Activated naive CD4-positive, alpha-beta T cell treated with Interleukin-2 at 50 U/mL for 16 hours (primary cell): Measurements from ENCODE around the gene CCDC77.

Source experiments
- DNase-seq: peaks from one replicate; pipeline ENCODE4 v3.0.0-alpha.2; 2020

The CCDC77 gene

DNA sequence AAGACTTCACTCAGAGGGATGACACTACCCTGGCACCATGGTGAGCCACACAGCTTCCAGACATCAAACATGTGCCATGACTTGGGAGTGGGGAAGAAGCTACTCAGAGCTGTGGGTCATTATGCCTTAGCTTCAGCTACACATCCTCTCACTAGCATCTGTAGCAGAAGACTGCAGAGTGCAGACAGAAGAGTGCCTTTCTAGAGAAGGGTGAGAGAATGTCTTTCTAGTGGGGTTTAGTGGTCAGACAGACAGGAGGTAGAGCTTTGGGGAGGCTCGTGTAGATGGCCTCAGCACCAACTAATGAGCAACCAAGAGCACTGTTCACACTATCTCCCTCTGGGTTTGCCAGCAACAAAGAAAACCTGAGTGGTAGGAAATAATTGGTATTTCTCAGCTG is 53.4 kb downstream of the CCDC77 start:
- no peak for DNase-seq

DNA sequence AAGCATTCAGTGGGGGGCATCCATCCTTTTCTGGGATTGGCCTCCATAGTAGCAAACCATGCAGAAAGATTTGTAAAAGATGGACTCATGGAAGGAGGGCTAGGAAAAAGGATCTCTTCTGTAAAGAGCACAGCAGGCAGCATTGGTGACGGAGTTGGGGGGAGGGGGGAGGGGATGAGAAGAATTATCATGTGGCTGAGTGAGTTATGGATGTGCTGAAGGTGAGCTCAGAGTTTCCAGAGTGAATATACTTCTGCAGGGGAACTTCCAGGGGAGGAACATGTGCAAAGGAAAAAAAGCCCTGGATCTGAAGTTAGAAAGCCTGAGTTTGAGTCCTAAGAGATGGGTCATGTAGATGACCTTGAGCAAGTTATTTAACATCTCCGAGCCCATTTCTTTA is 54.4 kb downstream of the CCDC77 start:
- no peak for DNase-seq

DNA sequence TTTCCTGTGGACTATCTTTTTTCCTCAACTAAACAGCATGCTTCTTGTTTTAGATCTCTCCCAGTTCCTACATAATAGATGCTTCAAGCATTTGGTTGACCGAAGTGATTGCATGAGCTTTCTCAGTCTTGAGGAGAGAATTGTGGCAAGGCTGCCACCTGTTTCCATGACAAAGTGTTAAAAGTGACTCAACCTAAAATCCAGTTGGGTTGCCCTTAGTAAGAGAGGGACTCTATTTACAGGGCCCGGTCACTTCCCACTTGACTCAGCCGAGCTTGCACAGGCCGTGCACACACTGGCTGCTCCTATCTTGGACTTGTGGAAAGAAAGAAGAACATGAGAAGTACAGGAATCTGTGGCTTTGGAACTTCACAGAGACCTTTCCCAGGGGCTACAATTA is 56.2 kb downstream of the CCDC77 start:
- DNase-seq = no peak

DNA sequence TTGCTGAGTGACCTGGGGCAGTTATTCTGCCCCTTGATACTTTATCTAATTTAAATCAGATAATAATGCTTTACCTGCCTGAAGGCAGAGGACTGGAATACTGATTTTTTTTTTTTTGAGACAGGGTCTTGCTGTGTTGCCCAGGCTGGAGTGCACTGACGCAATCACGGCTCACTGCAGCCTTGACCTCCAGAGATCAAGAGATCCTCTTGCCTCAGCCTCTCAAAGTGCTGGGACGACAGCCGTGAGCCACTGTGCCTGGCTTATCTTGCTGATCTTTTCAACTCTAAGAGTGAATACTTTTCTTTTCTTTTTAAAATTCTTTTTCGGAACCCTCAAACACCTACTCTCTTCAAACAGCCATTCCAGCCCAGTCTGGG is 57.6 kb downstream of the CCDC77 start:
- DNase-seq = no peak

DNA sequence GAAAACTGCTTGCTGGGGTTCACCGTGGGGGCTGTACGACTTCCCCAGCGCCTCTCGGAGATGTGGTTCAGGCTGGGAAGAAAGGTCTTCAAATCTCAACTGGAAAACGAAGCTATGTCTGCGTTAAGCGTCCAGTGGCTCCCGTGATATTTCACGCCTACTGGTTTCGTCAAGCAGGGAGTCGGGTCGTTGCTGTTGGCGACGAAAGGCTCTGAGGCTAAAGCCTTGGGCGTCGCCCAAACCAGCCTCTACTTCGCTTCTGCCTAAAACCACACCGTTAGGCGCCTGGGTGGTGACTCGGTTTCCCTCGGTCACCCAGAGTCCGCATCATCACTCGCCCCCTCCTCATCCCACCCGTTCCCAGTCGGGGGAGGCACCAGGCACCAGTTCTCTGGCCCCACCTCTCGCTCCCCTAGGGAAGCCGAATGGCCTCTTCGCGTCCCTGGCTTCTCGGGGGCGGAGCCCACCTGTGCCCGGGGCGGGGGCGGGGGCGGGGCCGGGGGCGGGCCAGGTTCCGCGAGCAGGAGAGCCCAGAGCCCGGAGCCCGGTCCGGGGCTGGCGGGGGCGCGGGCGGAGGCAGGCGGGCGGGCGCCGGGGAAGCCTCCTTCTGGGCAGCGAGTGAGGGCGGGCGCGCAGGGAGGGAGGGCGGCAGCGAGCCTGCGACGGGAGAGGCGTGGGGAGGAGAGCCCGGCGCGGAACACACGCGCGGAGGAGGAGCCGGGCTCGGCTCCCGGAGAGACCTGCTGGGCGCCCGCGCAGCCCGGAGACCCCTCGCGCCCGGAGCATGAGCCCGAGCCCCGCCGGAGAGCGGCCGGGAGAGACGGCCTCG is 58.2 kb downstream of the CCDC77 start, which contains the start of gene B4GALNT3:
TSS of gene B4GALNT3 (plus strand) at position 510 of the 829 bp plus-strand sequence. CDS start 438 bp downstream, outside the sequence.
- peak; percentile 46 for DNase-seq

DNA sequence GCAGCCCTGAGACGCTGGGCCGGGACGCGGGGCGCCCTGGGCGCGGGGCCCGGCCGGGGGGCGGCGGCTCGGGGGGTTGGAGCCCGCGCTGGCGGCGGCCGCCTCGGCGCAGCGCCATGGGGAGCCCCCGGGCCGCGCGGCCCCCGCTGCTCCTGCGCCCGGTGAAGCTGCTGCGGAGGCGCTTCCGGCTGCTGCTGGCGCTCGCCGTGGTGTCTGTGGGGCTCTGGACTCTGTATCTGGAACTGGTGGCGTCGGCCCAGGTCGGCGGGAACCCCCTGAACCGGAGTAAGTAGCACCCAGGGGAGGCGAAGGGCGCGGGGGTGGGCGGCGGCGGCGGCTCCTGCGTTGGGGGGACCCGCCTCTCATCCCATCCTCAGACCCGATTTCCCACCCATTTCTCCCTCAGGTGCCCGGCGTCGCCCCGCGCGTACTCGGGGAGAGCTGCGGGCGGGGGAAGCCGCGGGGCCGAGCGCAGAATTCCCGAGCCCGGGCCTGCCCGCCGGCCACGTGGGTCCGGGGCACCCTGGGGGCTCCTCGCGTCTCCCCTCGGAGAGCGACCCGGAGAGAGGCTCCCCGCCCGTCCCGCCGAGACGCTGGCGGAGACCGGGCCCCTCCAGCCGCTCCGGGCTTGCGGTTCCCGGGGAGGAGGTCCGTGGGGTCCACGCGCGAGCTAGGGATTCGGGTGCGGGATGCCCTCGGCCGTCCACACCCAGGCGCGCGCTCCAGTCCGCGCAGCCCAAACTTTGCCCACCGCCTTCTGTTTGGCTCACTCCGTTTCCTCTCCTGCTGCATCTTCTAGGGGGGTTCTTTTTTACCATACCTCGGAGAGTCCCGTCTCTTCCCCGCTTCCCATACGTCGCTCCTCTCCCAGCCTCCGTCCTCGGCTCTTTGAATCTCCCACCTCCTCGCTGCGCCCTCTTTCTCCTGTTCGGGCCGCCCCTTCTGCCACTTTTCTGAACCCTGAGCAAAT is 59.1 kb downstream of the CCDC77 start:
- peak; percentile 47 for DNase-seq

DNA sequence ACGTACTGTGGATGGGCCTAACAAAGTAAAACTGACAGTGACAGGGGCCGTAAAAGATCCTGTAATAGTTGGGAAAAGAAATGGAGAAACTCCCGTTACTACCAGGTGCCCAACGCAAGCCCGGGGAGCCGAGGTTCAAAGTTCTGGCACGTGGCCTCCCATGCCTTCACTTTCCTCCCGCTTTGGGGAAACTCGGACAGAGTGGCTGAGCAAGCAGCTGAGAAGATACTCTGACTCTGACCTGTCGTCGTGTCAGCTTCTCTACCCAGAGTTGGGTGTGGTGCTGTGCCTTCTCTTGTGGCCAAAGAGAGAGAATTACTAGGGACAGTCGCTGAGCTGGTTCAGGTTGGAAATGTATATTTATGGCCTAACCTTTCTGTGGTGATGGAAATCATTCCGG is 60.0 kb downstream of the CCDC77 start:
- no peak for DNase-seq

DNA sequence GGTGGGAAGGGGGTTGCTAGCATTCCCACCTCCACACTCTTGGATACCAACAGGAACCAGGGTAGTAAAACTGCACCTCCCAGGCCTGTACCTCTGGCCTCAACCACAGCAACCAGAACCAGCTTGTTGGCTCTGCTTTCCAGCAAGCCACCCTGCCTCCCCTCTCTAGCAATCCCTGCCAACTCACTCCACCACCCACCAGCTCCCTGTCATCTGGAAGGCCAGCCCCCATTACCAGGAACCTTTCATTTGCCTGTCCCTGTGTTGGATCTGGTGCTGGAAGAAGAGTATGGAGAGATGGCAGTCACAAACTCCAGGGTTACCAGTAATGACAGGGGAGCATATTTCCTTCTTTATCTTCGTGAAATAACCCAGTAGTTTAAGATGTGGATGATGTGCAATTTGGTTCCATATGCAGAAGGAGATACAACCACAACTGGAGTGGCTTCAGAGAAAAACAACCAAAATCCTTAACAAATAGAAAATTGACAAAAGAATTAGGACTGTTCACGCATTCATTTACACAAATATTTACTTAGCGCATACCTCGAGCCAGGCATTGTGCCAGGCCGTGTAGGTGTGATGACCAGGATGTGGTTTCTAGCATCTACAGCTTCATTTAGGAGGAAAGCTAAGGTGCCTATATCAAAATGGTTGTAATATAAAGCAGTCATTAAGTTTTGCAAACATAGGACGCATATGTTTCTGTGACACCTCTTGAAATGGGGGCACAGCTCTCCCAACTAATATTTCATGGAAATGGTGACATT is 61.7 kb downstream of the CCDC77 start:
- no peak for DNase-seq

DNA sequence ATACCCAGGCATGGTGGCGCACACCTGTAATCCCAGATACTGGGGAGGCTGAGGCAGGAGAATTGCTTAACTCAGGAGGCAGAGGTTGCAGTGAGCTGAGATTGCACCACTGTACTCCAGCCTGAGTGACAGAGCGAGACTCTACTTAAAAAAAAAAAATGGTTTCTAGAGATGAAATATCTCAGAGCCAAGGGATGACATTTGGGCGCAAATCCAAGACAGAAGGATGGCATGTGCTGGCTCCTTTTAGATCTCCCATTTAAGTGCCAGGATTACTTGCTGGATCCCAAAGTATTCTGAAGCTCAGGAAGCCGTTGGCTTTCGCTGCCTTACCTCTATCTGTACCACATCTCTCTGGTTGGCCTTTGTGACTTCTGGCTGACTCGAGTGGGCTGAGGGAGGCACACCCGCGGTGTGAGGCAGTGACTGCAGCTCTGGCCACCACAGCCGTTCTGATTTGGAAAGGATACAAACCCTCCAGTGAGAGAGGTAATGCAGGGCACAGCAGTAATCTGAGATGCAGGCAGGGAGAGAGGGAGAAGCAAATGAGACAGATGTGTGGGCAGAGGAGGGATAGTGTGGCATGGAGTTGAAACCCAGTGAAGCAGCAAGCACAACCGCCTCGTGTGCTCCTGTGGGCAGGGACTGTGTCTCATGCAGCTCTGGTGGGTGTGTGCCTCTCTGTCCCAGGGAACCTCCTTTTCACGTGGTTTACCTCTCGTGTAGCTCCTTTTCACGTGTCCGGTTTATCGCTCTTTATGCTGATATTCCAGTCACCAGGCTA is 63.2 kb downstream of the CCDC77 start:
- DNase-seq = no peak

DNA sequence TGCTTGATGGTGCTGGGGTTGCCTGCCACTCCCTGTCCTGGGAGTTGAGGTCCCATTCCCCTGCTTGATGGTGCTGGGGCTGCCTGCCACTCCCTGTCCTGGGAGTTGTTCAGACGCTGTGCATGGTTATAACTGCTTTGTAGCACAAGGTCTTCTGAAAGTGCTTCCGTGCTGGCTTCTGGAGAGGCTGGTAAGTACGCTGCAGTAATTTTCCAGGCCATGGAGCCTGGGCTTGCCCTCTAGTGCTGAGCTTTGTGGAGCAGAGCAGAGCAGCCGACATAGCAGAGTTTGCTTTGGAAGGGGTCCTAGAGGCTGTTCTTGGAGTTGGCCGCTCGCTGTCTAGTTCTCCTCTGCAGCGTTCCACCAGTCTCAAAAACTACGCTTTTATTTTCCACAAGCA is 64.6 kb downstream of the CCDC77 start:
- DNase-seq = no peak

DNA sequence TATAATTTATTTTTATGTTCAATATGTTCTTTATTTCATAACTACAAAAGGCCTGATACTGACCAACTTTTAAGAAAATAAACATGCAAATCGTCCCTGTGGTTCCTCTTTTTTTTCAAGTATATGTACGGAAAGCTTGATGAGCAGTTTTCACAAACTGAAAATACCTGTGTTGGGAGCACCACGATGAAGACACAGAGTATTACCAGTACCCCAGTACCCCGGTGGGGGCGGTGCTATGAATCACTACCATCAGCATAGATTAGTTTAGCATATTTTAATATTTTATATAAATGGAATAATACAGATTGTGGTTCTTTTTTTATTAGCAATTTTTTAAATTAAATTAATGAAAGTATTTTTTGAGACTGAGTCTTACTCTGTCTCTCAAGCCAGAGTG is 65.3 kb downstream of the CCDC77 start:
- DNase-seq = no peak

DNA sequence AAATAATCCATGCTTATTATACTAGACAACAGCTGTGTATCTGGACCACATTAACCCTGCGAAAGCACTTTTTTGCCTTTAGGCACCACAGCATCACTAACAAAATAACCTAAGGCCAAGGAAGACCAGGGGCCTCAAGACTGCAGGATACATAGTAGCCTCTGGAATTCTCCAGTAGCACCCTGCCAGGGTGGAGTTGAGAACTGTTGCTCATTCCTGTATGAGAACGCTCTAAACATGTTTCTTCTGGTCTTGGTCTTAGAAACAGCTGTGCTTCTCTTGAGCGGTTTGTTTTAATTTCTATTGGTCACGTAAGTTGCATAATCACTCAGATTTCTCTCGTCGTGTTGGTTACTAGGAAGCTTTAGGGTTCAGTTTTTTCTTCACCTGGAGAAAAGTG is 66.1 kb downstream of the CCDC77 start:
- DNase-seq = no peak

DNA sequence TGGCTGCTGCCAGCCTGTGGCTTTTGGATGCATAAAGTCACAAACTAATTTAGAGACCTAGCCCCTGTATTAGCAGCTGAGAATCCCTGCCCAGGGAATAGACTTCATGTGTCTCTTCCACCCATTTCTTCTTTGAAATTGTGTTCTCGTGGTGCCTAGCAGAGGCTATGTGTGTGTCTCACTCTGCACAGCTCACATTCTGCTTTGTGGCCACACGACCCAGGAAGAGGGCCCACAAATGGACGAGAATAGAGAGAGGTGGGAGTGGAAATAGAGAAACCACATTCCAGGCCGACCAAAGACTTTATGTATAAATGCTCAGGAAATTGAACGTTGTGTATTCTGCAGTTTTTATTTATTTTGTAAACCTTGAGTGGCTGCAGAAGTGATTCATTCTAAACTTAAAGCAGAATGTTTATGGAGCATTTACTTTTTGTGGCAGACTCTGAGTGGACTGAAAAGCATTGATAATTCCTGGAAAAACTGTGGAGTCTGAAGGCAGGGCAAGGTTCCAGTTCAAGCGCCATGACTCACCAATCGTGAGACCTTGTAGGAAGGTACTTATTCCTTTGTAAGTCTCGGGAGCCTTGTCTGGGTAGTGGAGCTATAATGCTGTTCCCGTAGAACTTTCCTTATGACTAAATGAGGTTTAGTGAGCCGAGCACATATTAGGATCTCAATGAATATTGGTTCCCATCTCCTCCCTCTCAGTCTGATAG is 67.4 kb downstream of the CCDC77 start:
- no peak for DNase-seq

DNA sequence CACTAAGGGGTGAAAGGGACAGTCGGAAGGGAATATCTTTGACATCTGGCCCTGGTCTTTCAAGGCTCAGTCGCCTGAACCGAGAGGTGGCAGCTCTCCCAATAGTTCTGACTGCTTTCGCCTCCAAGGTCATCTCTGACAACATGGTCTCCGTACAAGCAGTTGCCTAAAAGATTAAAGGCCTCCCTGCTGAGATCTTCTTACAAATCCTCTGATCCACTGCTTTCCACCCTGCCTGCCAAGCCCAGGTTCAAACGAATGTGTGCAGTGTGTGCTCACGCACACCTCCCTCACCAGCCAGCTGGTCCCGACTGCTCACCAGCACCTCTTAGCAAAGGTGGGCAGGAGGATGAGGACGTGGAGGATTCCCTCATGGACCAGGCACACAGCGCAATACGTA is 68.7 kb downstream of the CCDC77 start:
- no peak for DNase-seq

DNA sequence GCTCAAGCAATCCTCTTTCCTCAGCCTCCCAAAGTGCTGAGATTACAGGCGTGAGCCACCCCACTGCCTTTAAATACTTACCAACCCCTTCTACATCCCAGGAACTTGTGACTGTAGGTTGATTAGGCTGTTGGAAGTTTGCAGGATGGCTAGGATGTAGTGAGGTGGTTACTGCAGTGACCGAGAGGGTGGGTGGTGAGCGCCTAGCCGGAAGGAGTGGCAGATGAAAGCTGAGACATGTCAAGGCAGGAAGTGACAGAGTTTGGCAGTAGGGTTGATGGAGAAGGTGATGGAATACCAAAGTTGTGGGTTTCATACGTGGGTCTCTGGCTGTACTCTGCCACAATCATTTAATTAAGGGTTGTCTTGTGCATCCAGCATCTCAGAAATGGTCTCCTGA is 71.8 kb downstream of the CCDC77 start:
- DNase-seq = no peak

DNA sequence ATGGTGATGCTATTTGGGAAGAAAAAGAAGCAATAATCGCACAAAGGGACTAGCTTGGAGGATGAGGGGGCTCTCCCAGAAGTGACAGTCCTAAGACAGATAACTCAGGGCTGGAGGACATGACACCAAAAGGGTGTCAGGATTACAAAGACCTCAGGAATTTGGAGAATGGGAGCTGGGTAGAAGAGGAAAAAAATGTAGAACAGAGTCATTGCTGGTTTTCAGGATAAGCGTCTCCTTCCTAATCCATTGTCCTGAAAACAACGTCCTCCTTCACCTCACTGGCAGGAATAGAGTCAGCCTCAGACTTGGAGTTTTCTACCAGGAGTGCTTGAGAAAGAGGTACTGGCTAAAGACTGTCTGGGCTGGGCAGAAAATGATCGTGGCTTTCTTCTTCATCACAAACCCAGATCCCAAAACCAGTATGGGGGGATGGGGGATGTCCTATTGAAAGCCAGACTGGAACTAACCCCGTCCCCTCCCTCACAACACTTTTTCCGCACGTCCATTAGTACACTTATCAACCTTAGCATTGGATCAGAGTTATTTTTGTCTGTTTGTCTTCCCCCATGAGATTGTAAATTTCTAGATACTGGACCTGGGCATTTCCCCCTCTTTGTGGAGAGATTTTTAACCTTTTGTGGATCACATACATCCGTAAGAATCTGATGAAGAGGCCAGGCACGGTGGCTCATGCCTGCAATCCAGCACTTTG is 72.6 kb downstream of the CCDC77 start:
- no peak for DNase-seq

DNA sequence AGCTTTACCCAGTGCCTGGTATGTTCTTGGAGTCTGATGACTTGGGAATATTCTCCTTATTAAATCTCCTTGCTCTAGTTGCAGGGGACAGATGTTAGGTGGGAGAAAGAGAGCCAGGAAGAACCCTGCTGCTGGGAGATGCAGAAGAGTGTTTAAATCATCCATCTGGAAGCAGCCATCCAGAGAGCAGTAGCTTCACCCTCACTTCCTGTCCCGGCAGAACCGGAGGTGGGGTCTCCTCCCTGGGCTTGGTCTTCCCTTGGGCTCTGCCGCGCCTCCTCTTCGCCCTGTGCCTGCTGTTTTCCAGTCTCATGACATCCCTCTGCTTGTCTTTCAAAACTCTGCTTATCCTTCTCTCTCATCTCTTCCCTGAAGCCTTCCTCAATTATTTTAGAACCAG is 73.8 kb downstream of the CCDC77 start:
- no peak for DNase-seq

DNA sequence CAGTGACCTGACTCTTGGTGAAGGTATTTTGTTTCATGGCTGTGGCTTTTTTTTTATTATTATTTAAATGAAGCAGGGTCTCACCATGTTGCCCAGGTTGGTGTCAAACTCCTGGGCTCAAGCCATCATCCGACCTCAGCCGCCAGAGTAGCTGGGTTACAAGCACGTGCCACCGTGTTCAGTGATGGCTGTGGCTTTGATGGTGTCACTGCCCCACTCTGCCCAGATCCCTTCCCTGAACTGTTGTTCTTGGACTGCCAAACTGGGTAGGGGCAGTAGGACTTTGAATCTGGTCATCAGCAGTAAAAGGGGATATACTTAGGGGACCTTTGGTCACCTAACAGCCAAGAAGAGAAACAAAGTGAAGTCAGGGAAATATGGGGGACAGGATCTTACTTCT is 77.7 kb downstream of the CCDC77 start:
- DNase-seq = no peak

DNA sequence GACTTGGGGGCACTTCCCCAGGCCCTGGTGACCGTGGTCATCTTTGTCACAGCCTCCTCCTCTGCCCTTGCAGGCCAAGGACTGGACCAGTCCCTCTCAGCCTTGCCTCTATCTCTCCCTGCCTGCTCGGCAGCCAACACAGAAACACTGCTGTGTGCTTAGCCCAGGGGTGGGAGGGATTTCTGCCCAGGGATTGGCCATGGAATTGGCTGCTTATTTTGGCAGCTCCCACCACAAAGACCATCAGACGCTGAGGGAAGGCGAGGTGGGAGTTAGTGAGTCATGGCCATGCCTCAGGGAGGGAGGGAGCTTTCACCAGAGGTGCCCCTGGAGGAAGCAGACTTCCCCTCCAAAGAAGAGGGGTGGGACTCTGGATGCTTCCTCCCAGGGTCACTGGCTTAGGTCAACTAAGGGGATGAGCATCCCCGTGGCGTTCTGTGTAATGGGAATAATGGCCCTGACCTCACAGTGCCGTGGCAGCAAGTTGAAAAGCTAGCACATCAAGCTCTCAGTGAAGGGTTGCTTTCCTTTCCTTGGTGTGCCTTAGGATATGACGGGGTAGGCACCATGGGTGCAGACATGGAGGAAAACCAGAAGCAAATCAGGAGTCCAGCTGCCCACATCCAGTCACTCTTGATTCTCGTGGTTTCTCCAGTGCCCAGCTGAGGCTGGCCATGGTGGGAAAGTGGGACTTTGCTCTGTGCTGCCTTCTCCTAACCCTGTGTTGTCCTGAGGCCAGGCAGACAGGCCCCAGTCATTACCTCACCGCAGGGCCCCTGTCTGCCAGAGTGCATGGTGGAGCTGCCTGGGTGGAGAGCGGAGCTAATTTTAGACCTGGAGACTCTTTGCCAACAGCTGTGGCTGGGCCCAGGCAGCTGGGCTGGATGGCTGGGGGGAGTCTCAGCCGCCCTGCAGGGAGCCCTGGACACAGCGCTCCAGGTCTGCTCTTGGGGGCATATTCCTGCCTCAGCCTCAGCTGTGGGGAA is 79.7 kb downstream of the CCDC77 start:
- no peak for DNase-seq

DNA sequence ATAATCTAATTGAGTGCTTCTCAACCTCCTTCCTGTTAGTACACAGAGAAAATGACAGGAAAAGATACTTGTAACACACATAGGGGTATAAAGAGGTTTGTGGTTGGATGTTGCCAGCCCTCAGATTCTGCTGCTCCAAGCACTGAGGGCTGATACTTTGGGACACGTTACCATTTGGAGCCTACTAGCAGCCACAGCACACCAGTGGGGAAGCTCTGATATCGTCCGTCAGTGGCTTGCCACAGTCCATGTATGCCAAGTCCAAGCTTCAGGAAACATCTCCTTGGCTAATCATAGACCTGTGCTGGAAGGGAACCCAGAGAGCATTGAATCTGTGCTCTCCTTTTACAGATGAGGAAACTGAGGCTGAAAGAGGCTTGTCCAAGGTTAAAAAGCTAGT is 80.6 kb downstream of the CCDC77 start:
- DNase-seq = no peak
